Natural killer cell (primary cell): ENCODE data around the gene SAMM50. TPM values are rescaled to one million over a fixed set of nuclear protein-coding genes. Genes with fewer than 3 reads are reported as not detected.

Source experiments
- ATAC-seq, 3 donors: fragments of 150-1000 bp in 2 of 3; fragments of 200-7000 bp in 1 of 3; cut with Tn5 transposase; 1 replicate in 1 of 3; 2 replicates in 2 of 3; pipeline ENCODE4 v1.10.0; 2021; ENCODE audit warnings: mild to moderate bottlenecking in 2 of 3, moderate library complexity in 2 of 3
- DNase-seq, 2 donors: peaks; one replicate each; pipeline versions ENCODE4 v3.0.0 to v3.0.0-alpha.2; 2013 to 2021; ENCODE audit warnings: mixed read lengths in 1 of 2
- H3K27ac ChIP-seq: one replicate; pipeline ENCODE4 v1.5.1; 2013; ENCODE audit warnings: mild to moderate bottlenecking, low read length
- H3K27me3 ChIP-seq: one replicate; pipeline ENCODE4 v1.6.1; 2013; ENCODE audit warnings: low read length; ENCODE audit not compliant: control insufficient read depth, insufficient read depth
- H3K36me3 ChIP-seq: one replicate; pipeline ENCODE4 v1.6.1; 2013; ENCODE audit warnings: low read length; ENCODE audit not compliant: control insufficient read depth, insufficient read depth
- H3K4me1 ChIP-seq: one replicate; pipeline ENCODE4 v1.6.1; 2013; ENCODE audit warnings: low read length; ENCODE audit not compliant: control insufficient read depth, insufficient read depth
- H3K4me3 ChIP-seq: one replicate; pipeline ENCODE4 v1.5.1; 2013; ENCODE audit warnings: low read length
- H3K9me3 ChIP-seq: one replicate; pipeline ENCODE4 v1.6.1; 2013; ENCODE audit warnings: low read length; ENCODE audit not compliant: control insufficient read depth, insufficient read depth
- H3K27ac Mint-ChIP-seq, 2 donors: one replicate each; pipeline ENCODE4 v1.8.0; 2022; ENCODE audit warnings: mild to moderate bottlenecking in 2 of 2, mixed read lengths in 2 of 2, moderate library complexity in 1 of 2
- H3K27me3 Mint-ChIP-seq, 2 donors: one replicate each; pipeline ENCODE4 v1.8.0; 2022; ENCODE audit warnings: low read depth in 2 of 2, mixed read lengths in 2 of 2
- H3K36me3 Mint-ChIP-seq: one replicate; pipeline ENCODE4 v1.8.0; 2022; ENCODE audit warnings: mixed read lengths
- H3K4me1 Mint-ChIP-seq, 2 donors: one replicate each; pipeline ENCODE4 v1.8.0; 2022; ENCODE audit warnings: mixed read lengths in 2 of 2
- H3K4me3 Mint-ChIP-seq: one replicate; pipeline ENCODE4 v1.8.0; 2022; ENCODE audit warnings: mild to moderate bottlenecking, moderate library complexity, mixed read lengths
- H3K9me3 Mint-ChIP-seq, 2 donors: one replicate each; pipeline ENCODE4 v1.8.0; 2022; ENCODE audit warnings: mixed read lengths in 2 of 2
- WGBS: methylation state at CpG from one replicate; pipeline ENCODE4 v1.1.7; 2013; ENCODE audit warnings: missing lambda C conversion rate; ENCODE audit not compliant: insufficient coverage; 5-methylcytosine and 5-hydroxymethylcytosine counted together
- intact Hi-C: fragments of 100-400 bp; cut with micrococcal nuclease; formaldehyde crosslinking; loops from one replicate; pipeline ENCODE4 v1.14.2; 2022
- total RNA-seq, 4 donors: library from RNA; stranded (reverse); fragments of 120-200 nt in 1 of 4; gene quantifications; one replicate each; pipeline versions ENCODE4 v1.2.3 to v1.2.4, GENCODE V29; 2013 to 2022
- TF ChIP-seq, protein P1 (sequence below): fragments of 200-600 bp; IDR thresholded peaks from one replicate; pipeline ENCODE4 v1.8.0; 2022; ENCODE audit warnings: antibody characterized with exemption

SAMM50 gene
- total RNA-seq, 3 donors from 2014 or later (not counting 1 experiment from before 2014, with no cell fraction given): 25.9 to 30.6 (median 29.7) TPM

DNA sequence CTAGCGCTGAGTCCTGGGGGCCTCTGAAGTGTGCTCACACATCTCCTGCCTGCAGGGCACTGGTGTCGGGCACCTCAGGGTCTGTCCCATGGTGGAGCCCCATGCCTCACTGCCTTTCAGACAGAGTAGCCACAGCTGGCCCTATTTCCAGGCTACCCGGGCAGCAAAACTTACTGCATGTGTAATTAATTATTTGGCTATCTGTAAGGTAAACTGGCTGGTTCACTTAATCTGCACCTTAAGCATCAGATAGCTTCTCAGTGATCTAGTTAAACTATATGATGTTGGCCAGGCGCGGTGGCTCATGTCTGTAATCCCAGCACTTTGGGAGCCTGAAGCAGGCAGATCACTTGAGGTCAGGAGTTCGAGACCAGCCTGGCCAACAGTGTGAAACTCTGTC, 26.3 kb upstream of the SAMM50 start:
- Mint-ChIP-seq H3K36me3 (no peaks in the 10 kb centered on the region), H3K9me3 (no peaks in the 10 kb centered on the region), H3K4me1 (peaks cover 0 to 5% of the 10 kb centered on the region in 2 donors), H3K4me3 (no peak overlapping the region), H3K27ac (no peak overlapping the region), H3K27me3 (peaks cover 11 to 13% of the 10 kb centered on the region in 2 donors)
- Histone ChIP-seq H3K27me3 (peaks cover 9% of the 10 kb centered on the region), H3K4me1 (peaks cover 6% of the 10 kb centered on the region), H3K4me3 (no peak overlapping the region), H3K9me3 (no peaks in the 10 kb centered on the region), H3K27ac (no peak overlapping the region), H3K36me3 (no peaks in the 10 kb centered on the region)
- ATAC-seq (no peak), DNase-seq (no peak)
- intact Hi-C loops: no loop called here
- WGBS: 85% methylated on average over 6 of the region's 6 CpGs
- TF ChIP-seq, protein P1, sequence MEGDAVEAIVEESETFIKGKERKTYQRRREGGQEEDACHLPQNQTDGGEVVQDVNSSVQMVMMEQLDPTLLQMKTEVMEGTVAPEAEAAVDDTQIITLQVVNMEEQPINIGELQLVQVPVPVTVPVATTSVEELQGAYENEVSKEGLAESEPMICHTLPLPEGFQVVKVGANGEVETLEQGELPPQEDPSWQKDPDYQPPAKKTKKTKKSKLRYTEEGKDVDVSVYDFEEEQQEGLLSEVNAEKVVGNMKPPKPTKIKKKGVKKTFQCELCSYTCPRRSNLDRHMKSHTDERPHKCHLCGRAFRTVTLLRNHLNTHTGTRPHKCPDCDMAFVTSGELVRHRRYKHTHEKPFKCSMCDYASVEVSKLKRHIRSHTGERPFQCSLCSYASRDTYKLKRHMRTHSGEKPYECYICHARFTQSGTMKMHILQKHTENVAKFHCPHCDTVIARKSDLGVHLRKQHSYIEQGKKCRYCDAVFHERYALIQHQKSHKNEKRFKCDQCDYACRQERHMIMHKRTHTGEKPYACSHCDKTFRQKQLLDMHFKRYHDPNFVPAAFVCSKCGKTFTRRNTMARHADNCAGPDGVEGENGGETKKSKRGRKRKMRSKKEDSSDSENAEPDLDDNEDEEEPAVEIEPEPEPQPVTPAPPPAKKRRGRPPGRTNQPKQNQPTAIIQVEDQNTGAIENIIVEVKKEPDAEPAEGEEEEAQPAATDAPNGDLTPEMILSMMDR: no peak

DNA sequence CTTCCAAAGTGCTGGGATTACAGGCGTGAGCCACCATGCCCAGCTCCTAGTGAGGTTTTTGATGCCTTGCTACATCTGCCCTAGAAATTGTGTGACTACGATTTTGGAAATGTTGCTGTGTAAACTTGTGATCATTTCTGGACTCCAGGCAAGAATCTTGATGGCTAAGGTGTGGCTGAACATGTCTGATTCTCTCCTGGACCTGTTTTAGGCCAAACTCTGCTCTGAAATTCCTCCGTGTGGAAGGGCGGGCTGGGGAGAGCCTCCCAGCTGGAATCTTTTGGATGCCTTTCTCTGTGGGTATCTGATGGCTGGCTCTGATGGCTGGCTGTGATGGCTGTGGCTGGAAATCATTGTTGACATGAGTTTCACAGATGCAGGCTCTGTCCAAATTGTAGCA, 23.5 kb upstream of the SAMM50 start:
- ATAC-seq (no peak), DNase-seq (no peak)
- Mint-ChIP-seq H3K9me3 (no peaks in the 10 kb centered on the region), H3K27ac (no peak overlapping the region), H3K27me3 (peaks cover 12 to 19% of the 10 kb centered on the region in 2 donors), H3K4me3 (no peak overlapping the region), H3K36me3 (no peaks in the 10 kb centered on the region), H3K4me1 (no peaks in the 10 kb centered on the region)
- intact Hi-C loops: no loop called here
- 82% methylated on average over 4 of the region's 4 CpGs for WGBS
- TF ChIP-seq, protein P1: no peak
- no peaks in the 10 kb centered on the region for H3K4me1 ChIP-seq
- no peaks in the 10 kb centered on the region for H3K9me3 ChIP-seq
- H3K27me3 ChIP-seq: no peaks in the 10 kb centered on the region
- no peak overlapping the region for H3K27ac ChIP-seq
- H3K4me3 ChIP-seq: no peak overlapping the region
- H3K36me3 ChIP-seq: no peaks in the 10 kb centered on the region

DNA sequence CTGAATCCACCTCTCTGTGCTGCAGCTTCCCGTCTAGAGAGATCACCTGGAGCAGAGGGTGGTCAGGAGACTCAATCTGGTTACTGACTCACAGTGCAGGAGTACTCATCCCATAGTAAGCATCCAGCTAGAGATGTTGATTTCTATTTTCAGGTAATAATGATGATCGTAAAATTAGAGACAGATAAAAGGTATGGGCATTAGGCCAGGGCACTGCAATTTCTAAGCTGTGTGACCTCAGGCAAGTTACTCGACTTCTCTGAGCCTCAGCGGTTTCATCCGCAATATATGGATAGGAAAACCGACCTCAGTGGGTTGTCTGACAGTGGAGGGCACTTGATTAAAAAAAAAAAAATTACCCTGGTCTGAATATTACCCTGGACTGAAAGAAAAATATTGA, 13.8 kb upstream of the SAMM50 start:
- WGBS: 87% methylated on average over 6 of the region's 6 CpGs
- Mint-ChIP-seq H3K4me3 (no peak overlapping the region), H3K27ac (no peak overlapping the region), H3K36me3 (no peaks in the 10 kb centered on the region), H3K27me3 (peaks cover 12 to 13% of the 10 kb centered on the region in 2 donors), H3K4me1 (no peaks in the 10 kb centered on the region), H3K9me3 (no peaks in the 10 kb centered on the region)
- Histone ChIP-seq H3K4me3 (no peak overlapping the region), H3K27me3 (no peaks in the 10 kb centered on the region), H3K36me3 (no peaks in the 10 kb centered on the region), H3K9me3 (no peaks in the 10 kb centered on the region), H3K27ac (no peak overlapping the region), H3K4me1 (no peaks in the 10 kb centered on the region)
- TF ChIP-seq, protein P1: no peak
- DNase-seq (no peak), ATAC-seq (no peak)
- intact Hi-C loops: no loop called here
